GM21619 (cell line): Measurements from ENCODE around the gene LCE4A.
"Not testable (repeated sequence)": the region's sequence is repeated elsewhere in the genome, so short reads cannot be mapped to it uniquely, and the experiment has no call there.

Source experiments
- ATAC-seq: cut with Tn5 transposase; IDR thresholded peaks from one replicate; pipeline ENCODE4 v1.9.1; 2021; ENCODE audit not compliant: unreplicated experiment

The LCE4A gene

GRCh38 chr1:152707860-152708259 lies at the start of gene LCE4A:
LCE4A (plus strand) TSS chr1:152708160; CDS start chr1:152709076, 916 bp downstream.
- no peak for ATAC-seq

- ATAC-seq, result no peak
These were observed 49.3 kb upstream of the LCE4A start for GRCh38 chr1:152658649-152659048.

GRCh38 chr1:152663098-152663497 lies 44.9 kb upstream of the LCE4A start, which contains the start of gene LCE2D:
LCE2D (plus strand) TSS chr1:152663380; CDS start chr1:152664106, 726 bp downstream.
- ATAC-seq, result no peak

- ATAC-seq, result not testable (repeated sequence)
These were observed 41.8 kb upstream of the LCE4A start for GRCh38 chr1:152666171-152666570.

- ATAC-seq, result no peak
These were observed 40.3 kb upstream of the LCE4A start for GRCh38 chr1:152667648-152668047.

GRCh38 chr1:152673016-152673415 lies 34.9 kb upstream of the LCE4A start:
- ATAC-seq, result no peak

- ATAC-seq, result not testable (repeated sequence)
These were observed 33.0 kb upstream of the LCE4A start, which contains the start of gene LCE2C for GRCh38 chr1:152674983-152675382. LCE2C (plus strand) TSS chr1:152675279; CDS start chr1:152676016, 737 bp downstream.

GRCh38 chr1:152679459-152679858 lies 28.5 kb upstream of the LCE4A start:
- no peak for ATAC-seq

- ATAC-seq, result no peak
These were observed 26.3 kb upstream of the LCE4A start for GRCh38 chr1:152681616-152682015.

GRCh38 chr1:152683846-152684245 lies 24.1 kb upstream of the LCE4A start:
- ATAC-seq, result no peak

GRCh38 chr1:152685823-152686222 lies 22.1 kb upstream of the LCE4A start, which contains the start of gene LCE2B:
LCE2B (plus strand) TSS chr1:152686123; CDS start chr1:152686844, 721 bp downstream.
- ATAC-seq, result not testable (repeated sequence)

- ATAC-seq, result no peak
These were observed 10.0 kb upstream of the LCE4A start, which contains the start of gene LCE2A for GRCh38 chr1:152697701-152698600. LCE2A (plus strand) TSS chr1:152698345; CDS start chr1:152698902, 557 bp downstream.

GRCh38 chr1:152699746-152700145 lies 8.2 kb upstream of the LCE4A start:
- no peak for ATAC-seq

- ATAC-seq, result no peak
These were observed 10.3 kb downstream of the LCE4A start for GRCh38 chr1:152718238-152718637.

GRCh38 chr1:152725261-152725660 lies 17.3 kb downstream of the LCE4A start:
- no peak for ATAC-seq

GRCh38 chr1:152728986-152729385 lies 21.0 kb downstream of the LCE4A start:
- no peak for ATAC-seq

GRCh38 chr1:152735648-152736047 lies 27.7 kb downstream of the LCE4A start:
- no peak for ATAC-seq

GRCh38 chr1:152737997-152738396 lies 30.0 kb downstream of the LCE4A start:
- no peak for ATAC-seq

- ATAC-seq, result no peak
These were observed 31.9 kb downstream of the LCE4A start for GRCh38 chr1:152739841-152740240.

GRCh38 chr1:152741656-152742055 lies 33.7 kb downstream of the LCE4A start:
- no peak for ATAC-seq

GRCh38 chr1:152743371-152744145 lies 35.6 kb downstream of the LCE4A start:
- no peak for ATAC-seq
